Measurements from ENCODE around the gene TIMM21. TPM values are rescaled to one million over a fixed set of nuclear protein-coding genes. Genes with fewer than 3 reads are reported as not detected.

The TIMM21 gene
- total and polyA plus RNA-seq, 4 experiments from 2014 or later: 13.4 to 24.8 (median 23.9) TPM

GRCh38 chr18:74147491-74147778 is 888 bp upstream of the TIMM21 start:
- no peak for DNase-seq
- H3K4me1 Mint-ChIP-seq: peaks cover 24 to 53% (median 39%) of the 10 kb centered on the region in 4 donors
- intact Hi-C loops (cut with micrococcal nuclease): loop anchor here (5.0 to 10.0 kb wide), 3 partner anchors 65 to 1097 kb away; no protein-coding TSS in a partner anchor
- Histone ChIP-seq H3K4me3 (ENCODE audit: low read length in 2 of 2) (peak overlapping the region; percentile 64 to 97), H3K4me1 (ENCODE audit: insufficient read depth, low read length) (peaks cover 29% of the 10 kb centered on the region), H3K27me3 (ENCODE audit: insufficient read depth, low read length) (no peaks in the 10 kb centered on the region), H3K27ac (ENCODE audit: low read depth, low read length) (peak overlapping the region; percentile 92), H3K9me3 (ENCODE audit: control insufficient read depth in 1 of 2, low read length in 2 of 2) (no peaks in the 10 kb centered on the region), H3K36me3 (ENCODE audit: insufficient read depth, low read length) (no peaks in the 10 kb centered on the region)
- CTCF ChIA-PET (ENCODE audit: partially characterized antibody): no interaction called here
- no peaks in the 10 kb centered on the region for H3K27me3 Mint-ChIP-seq
- peak overlapping the region; percentile 98 to 99 (median 99) for H3K27ac Mint-ChIP-seq
- H3K4me3 Mint-ChIP-seq: peak overlapping the region; percentile 94 to 98 (median 95)
- peaks cover 0 to 2% (median 0%) of the 10 kb centered on the region in 8 donors for H3K9me3 Mint-ChIP-seq
- peaks cover 4 to 25% of the 10 kb centered on the region in 2 donors for H3K36me3 Mint-ChIP-seq
- POLR2A ChIA-PET (ENCODE audit: partially characterized antibody): interaction anchor here (1.0 kb wide), 1 partner anchor 450 kb away, joined by 4 read pairs; the partner anchor contains the start of gene ZNF407

- Mint-ChIP-seq H3K4me1 (peaks cover 28 to 55% (median 40%) of the 10 kb centered on the region in 4 donors), H3K27me3 (no peaks in the 10 kb centered on the region), H3K4me3 (peak overlapping the region; percentile 94 to 98 (median 95)), H3K36me3 (peaks cover 4 to 29% of the 10 kb centered on the region in 2 donors), H3K9me3 (peaks cover 0 to 2% (median 0%) of the 10 kb centered on the region in 8 donors), H3K27ac (peak overlapping the region; percentile 98 to 99 (median 99))
- Histone ChIP-seq H3K36me3 (ENCODE audit: insufficient read depth, low read length) (no peaks in the 10 kb centered on the region), H3K4me3 (ENCODE audit: low read length in 2 of 2) (peak overlapping the region; percentile 63 to 97), H3K27me3 (ENCODE audit: insufficient read depth, low read length) (no peaks in the 10 kb centered on the region), H3K27ac (ENCODE audit: low read depth, low read length) (peak overlapping the region; percentile 92), H3K9me3 (ENCODE audit: control insufficient read depth in 1 of 2, low read length in 2 of 2) (no peaks in the 10 kb centered on the region), H3K4me1 (ENCODE audit: insufficient read depth, low read length) (peaks cover 29% of the 10 kb centered on the region)
- POLR2A ChIA-PET (ENCODE audit: partially characterized antibody): interaction anchor here (1.0 kb wide), 1 partner anchor 230 kb away, joined by 4 read pairs; no protein-coding TSS in a partner anchor
- intact Hi-C loops (cut with micrococcal nuclease): loop anchor here (1.0 to 10.0 kb wide), 9 partner anchors 48 to 1096 kb away; partner anchors contain the start of genes CNDP2, TSHZ1 and ZNF407
- no peak for DNase-seq
- CTCF ChIA-PET (ENCODE audit: partially characterized antibody): no interaction called here
Measured at GRCh38 chr18:74148543-74149070, 284 bp downstream of the TIMM21 start.

- DNase-seq: no peak
- peaks cover 5% of the 10 kb centered on the region for H3K36me3 ChIP-seq (ENCODE audit: insufficient read depth, low read length)
- no peaks in the 10 kb centered on the region for H3K9me3 ChIP-seq (ENCODE audit: control insufficient read depth in 1 of 2, low read length in 2 of 2)
- H3K4me3 ChIP-seq (ENCODE audit: low read length in 2 of 2): no peak overlapping the region
- peak overlapping the region in 2 of 7 donors; percentile 18 to 22 for H3K27ac Mint-ChIP-seq
- ChIA-PET CTCF (ENCODE audit: partially characterized antibody) (no interaction called here), POLR2A (ENCODE audit: partially characterized antibody) (no interaction called here)
- H3K9me3 Mint-ChIP-seq: peaks cover 0 to 2% (median 0%) of the 10 kb centered on the region in 8 donors
- H3K4me3 Mint-ChIP-seq: peak overlapping the region in 7 of 8 donors; percentile 11 to 97 (median 69)
- H3K4me1 ChIP-seq (ENCODE audit: insufficient read depth, low read length): peaks cover 29% of the 10 kb centered on the region
- H3K4me1 Mint-ChIP-seq: peaks cover 28 to 55% (median 40%) of the 10 kb centered on the region in 4 donors
- intact Hi-C loops (cut with micrococcal nuclease): loop anchor here (5.0 to 10.0 kb wide), 3 partner anchors 68 to 1095 kb away; no protein-coding TSS in a partner anchor
- no peaks in the 10 kb centered on the region for H3K27me3 ChIP-seq (ENCODE audit: insufficient read depth, low read length)
- peaks cover 12 to 33% of the 10 kb centered on the region in 2 donors for H3K36me3 Mint-ChIP-seq
- H3K27ac ChIP-seq (ENCODE audit: low read depth, low read length): no peak overlapping the region
- no peaks in the 10 kb centered on the region for H3K27me3 Mint-ChIP-seq
Measured at GRCh38 chr18:74149878-74150277, 1.6 kb downstream of the TIMM21 start.

- H3K9me3 Mint-ChIP-seq: peaks cover 0 to 2% (median 0%) of the 10 kb centered on the region in 8 donors
- peak overlapping the region in 1 of 7 donors; percentile 8 for H3K27ac Mint-ChIP-seq
- peaks cover 23 to 45% (median 33%) of the 10 kb centered on the region in 4 donors for H3K4me1 Mint-ChIP-seq
- Histone ChIP-seq H3K27ac (ENCODE audit: low read depth, low read length) (no peak overlapping the region), H3K36me3 (ENCODE audit: insufficient read depth, low read length) (peaks cover 26% of the 10 kb centered on the region), H3K27me3 (ENCODE audit: insufficient read depth, low read length) (no peaks in the 10 kb centered on the region), H3K9me3 (ENCODE audit: control insufficient read depth in 1 of 2, low read length in 2 of 2) (no peaks in the 10 kb centered on the region), H3K4me1 (ENCODE audit: insufficient read depth, low read length) (peaks cover 22% of the 10 kb centered on the region), H3K4me3 (ENCODE audit: low read length in 2 of 2) (no peak overlapping the region)
- POLR2A ChIA-PET (ENCODE audit: partially characterized antibody): no interaction called here
- peaks cover 25 to 52% of the 10 kb centered on the region in 2 donors for H3K36me3 Mint-ChIP-seq
- no peak for DNase-seq
- H3K27me3 Mint-ChIP-seq: no peaks in the 10 kb centered on the region
- CTCF ChIA-PET (ENCODE audit: partially characterized antibody): interaction anchor here (1.4 to 2.5 kb wide), 3 partner anchors 14 to 341 kb away, joined by 3 to 8 read pairs (median 5); no protein-coding TSS in a partner anchor
- intact Hi-C loops (cut with micrococcal nuclease): no loop called here
- peak overlapping the region in 1 of 8 donors; percentile 44 for H3K4me3 Mint-ChIP-seq
Measured at GRCh38 chr18:74152270-74152669, 3.9 kb downstream of the TIMM21 start.

GRCh38 chr18:74152857-74153256 is 4.5 kb downstream of the TIMM21 start:
- CTCF ChIA-PET (ENCODE audit: partially characterized antibody): interaction anchor here (0.9 to 2.5 kb wide), 5 partner anchors 10 to 341 kb away, joined by 3 to 8 read pairs (median 5); no protein-coding TSS in a partner anchor
- H3K36me3 ChIP-seq (ENCODE audit: insufficient read depth, low read length): peaks cover 32% of the 10 kb centered on the region
- H3K4me1 Mint-ChIP-seq: peaks cover 23 to 41% (median 31%) of the 10 kb centered on the region in 4 donors
- H3K9me3 Mint-ChIP-seq: no peaks in the 10 kb centered on the region
- H3K9me3 ChIP-seq (ENCODE audit: control insufficient read depth in 1 of 2, low read length in 2 of 2): no peaks in the 10 kb centered on the region
- H3K4me3 ChIP-seq (ENCODE audit: low read length in 2 of 2): no peak overlapping the region
- H3K4me1 ChIP-seq (ENCODE audit: insufficient read depth, low read length): peaks cover 22% of the 10 kb centered on the region
- no peaks in the 10 kb centered on the region for H3K27me3 ChIP-seq (ENCODE audit: insufficient read depth, low read length)
- no peak overlapping the region for H3K4me3 Mint-ChIP-seq
- H3K27ac Mint-ChIP-seq: peak overlapping the region in 2 of 7 donors; percentile 7 to 13
- POLR2A ChIA-PET (ENCODE audit: partially characterized antibody): no interaction called here
- peaks cover 28 to 51% of the 10 kb centered on the region in 2 donors for H3K36me3 Mint-ChIP-seq
- H3K27ac ChIP-seq (ENCODE audit: low read depth, low read length): no peak overlapping the region
- DNase-seq: no peak
- intact Hi-C loops (cut with micrococcal nuclease): no loop called here
- no peaks in the 10 kb centered on the region for H3K27me3 Mint-ChIP-seq

GRCh38 chr18:74153377-74153776 is 5.1 kb downstream of the TIMM21 start:
- intact Hi-C loops (cut with micrococcal nuclease): no loop called here
- no peak overlapping the region for H3K4me3 Mint-ChIP-seq
- POLR2A ChIA-PET (ENCODE audit: partially characterized antibody): no interaction called here

GRCh38 chr18:74153793-74154192 is 5.5 kb downstream of the TIMM21 start:
- Mint-ChIP-seq H3K4me3 (no peak overlapping the region), H3K27me3 (no peaks in the 10 kb centered on the region), H3K36me3 (peaks cover 37 to 51% of the 10 kb centered on the region in 2 donors), H3K9me3 (no peaks in the 10 kb centered on the region), H3K4me1 (peaks cover 18 to 35% (median 25%) of the 10 kb centered on the region in 4 donors), H3K27ac (no peak overlapping the region)
- Histone ChIP-seq H3K27me3 (ENCODE audit: insufficient read depth, low read length) (no peaks in the 10 kb centered on the region), H3K4me3 (ENCODE audit: low read length in 2 of 2) (no peak overlapping the region), H3K4me1 (ENCODE audit: insufficient read depth, low read length) (peaks cover 20% of the 10 kb centered on the region), H3K9me3 (ENCODE audit: control insufficient read depth in 1 of 2, low read length in 2 of 2) (no peaks in the 10 kb centered on the region), H3K36me3 (ENCODE audit: insufficient read depth, low read length) (peaks cover 39% of the 10 kb centered on the region), H3K27ac (ENCODE audit: low read depth, low read length) (no peak overlapping the region)
- ChIA-PET CTCF (ENCODE audit: partially characterized antibody) (interaction anchor here (0.9 to 2.5 kb wide), 4 partner anchors 9 to 71 kb away, joined by 3 to 8 read pairs (median 6); no protein-coding TSS in a partner anchor), POLR2A (ENCODE audit: partially characterized antibody) (no interaction called here)
- intact Hi-C loops (cut with micrococcal nuclease): no loop called here
- DNase-seq: no peak

More at GRCh38 chr18:74153377-74153776, 5.1 kb downstream of the TIMM21 start:
- DNase-seq: no peak
- H3K27me3 Mint-ChIP-seq: no peaks in the 10 kb centered on the region
- H3K9me3 Mint-ChIP-seq: no peaks in the 10 kb centered on the region
- Histone ChIP-seq H3K9me3 (ENCODE audit: control insufficient read depth in 1 of 2, low read length in 2 of 2) (no peaks in the 10 kb centered on the region), H3K36me3 (ENCODE audit: insufficient read depth, low read length) (peaks cover 35% of the 10 kb centered on the region), H3K4me3 (ENCODE audit: low read length in 2 of 2) (no peak overlapping the region), H3K4me1 (ENCODE audit: insufficient read depth, low read length) (peaks cover 22% of the 10 kb centered on the region), H3K27me3 (ENCODE audit: insufficient read depth, low read length) (no peaks in the 10 kb centered on the region), H3K27ac (ENCODE audit: low read depth, low read length) (no peak overlapping the region)
- peaks cover 33 to 51% of the 10 kb centered on the region in 2 donors for H3K36me3 Mint-ChIP-seq
- peaks cover 21 to 39% (median 28%) of the 10 kb centered on the region in 4 donors for H3K4me1 Mint-ChIP-seq
- peak overlapping the region in 1 of 7 donors; percentile 15 for H3K27ac Mint-ChIP-seq
- CTCF ChIA-PET (ENCODE audit: partially characterized antibody): interaction anchor here (0.9 to 2.5 kb wide), 4 partner anchors 9 to 70 kb away, joined by 3 to 8 read pairs (median 6); no protein-coding TSS in a partner anchor
